GM18907 (cell line): ENCODE measurements around the gene CRYL1.
A peak's percentile ranks its signal among the peaks of the same experiment; 100 is the strongest.

ENCODE experiments used
- ATAC-seq: cut with Tn5 transposase; IDR thresholded peaks from one replicate; pipeline ENCODE4 v1.9.1; 2021; ENCODE audit warnings: mild to moderate bottlenecking, moderate library complexity; ENCODE audit not compliant: unreplicated experiment

The CRYL1 gene

DNA sequence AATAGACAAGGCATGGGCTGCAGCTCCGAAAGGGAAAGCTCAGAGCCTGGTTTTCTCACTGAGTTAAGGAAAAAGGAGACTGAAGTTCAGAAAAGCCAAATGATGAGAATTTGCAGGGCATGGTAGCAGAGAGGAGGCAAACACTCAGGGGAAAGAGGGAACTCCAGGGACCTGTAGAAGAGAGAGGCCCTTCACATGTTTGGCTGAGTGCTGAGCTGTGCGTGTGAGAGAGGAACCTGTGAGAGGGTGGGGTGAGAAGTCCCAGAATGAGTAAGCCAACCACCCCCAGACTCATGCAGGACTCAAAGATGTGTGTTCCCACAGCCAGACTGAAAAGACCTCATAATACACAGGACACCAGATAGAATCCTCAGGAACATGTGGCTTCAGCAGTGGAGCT lies 2.8 kb upstream of the CRYL1 start:
- peak; percentile 39 for ATAC-seq

DNA sequence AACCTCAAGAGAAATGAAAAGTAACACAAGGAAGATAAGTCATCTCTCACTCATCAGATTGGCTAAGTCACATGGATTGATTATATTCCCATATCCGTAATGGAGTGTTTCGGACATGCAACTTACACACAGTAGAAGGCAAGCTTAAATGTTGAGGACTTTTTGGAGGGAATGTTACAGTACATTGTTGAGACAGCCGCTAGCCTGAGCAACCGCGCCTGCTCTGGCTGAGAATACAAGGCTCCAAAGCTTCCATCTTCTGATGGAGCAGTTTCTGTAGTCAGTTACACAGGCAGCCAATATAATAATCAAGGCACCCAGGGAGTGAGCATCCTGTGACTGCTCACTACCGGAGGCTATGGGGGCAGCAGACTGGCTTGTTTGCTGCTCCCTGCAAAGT lies 1.0 kb upstream of the CRYL1 start:
- no peak for ATAC-seq

DNA sequence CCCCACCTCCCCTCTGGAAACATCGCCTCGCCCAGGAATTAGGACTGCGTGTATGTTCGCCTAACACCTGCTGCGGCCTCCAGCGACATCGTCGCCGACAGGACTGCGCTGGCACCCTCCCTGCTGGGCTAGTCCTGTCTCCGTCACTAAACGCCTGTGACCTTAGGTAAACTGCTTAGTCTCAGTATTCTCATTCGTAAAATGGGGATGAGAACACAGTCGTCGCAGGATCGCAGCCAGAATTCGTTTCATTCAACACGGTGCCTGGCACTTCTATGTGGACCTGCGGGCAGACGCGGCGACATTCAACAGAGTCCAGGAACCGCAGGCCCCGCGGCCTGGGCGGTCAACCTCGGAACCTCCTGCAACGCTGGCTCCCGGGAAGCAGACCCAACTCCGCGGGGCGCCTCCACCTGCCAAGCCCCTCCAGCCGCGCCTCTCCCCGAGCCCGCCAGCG lies 485 bp downstream of the CRYL1 start:
- ATAC-seq, result peak; percentile 29

- no peak for ATAC-seq
Observed at GRCh38 chr13:20521364-20522115, 4.1 kb downstream of the CRYL1 start.

- no peak for ATAC-seq
Observed at GRCh38 chr13:20519875-20520274, 5.8 kb downstream of the CRYL1 start.

DNA sequence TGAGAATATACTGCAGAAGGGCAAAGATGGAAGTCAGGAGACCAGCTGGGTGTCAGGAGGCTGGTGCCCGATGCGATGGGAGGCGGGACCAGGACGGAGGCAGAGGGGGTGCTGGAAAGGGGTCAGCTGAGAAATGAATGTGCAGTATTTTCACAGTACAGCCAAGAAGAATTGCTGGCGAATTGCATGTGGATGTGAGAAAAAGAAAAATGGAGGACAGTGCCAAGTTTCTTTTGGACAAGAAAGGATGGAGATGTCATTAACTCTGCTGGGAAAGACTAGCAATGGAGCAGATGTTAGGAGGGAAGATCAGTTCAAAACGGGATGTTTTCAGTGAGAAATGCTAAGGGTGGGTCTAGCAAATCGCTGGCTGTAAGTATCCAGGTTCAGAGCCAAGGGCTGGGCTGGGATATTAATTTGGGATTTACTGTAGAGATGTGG lies 7.0 kb downstream of the CRYL1 start:
- ATAC-seq, result no peak

- ATAC-seq, result no peak
Observed at GRCh38 chr13:20514866-20515265, 10.8 kb downstream of the CRYL1 start.

- no peak for ATAC-seq
Observed at GRCh38 chr13:20513466-20513995, 12.1 kb downstream of the CRYL1 start.

GRCh38 chr13:20512042-20512683 lies 13.5 kb downstream of the CRYL1 start:
- ATAC-seq, result no peak

GRCh38 chr13:20506696-20507095 lies 19.0 kb downstream of the CRYL1 start:
- ATAC-seq, result no peak

DNA sequence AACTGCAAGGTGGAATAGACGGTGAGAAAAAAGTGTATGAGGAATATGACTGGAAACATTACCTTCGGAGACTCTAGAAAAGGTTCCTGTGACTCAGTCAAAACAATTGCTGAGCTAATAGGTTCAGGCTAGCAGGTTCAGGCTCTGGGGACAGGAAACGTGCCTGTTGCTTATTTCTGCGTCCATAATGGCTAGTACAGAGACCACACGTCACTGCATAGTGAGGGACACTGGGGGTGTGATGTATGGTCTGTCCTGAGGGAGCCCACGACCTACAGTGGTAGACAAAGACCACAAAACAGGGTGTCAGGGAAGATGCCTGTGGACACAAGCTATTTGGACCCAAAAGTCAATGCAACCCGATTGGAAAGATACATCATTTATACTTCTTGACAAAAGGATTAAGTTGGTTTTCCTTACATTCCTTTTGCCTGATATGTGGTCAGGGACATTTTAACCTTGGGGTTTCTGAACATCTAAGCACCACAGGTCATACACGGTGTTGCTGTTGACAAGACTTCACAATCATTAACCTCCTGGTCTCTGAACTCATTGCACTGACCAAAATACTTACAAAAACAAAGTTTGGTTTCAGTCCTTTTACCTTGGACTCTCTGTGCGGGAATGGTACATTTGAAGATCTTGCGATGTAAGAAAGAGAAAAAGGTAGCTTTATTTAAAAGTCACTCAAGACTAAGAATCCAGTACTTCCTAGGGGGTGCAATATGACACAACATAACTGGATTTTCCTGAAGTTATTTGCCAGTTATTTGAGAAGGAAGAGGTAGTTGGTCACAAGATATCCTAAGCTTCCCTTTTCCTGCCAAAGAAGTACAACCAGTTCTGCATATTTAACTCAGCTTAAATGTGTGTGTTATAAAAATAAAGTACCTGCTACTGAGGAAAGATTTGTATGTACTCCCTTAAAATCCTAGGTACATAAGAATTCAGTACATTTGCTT lies 20.0 kb downstream of the CRYL1 start:
- ATAC-seq, result no peak

GRCh38 chr13:20503088-20504083 lies 22.3 kb downstream of the CRYL1 start:
- ATAC-seq, result no peak

DNA sequence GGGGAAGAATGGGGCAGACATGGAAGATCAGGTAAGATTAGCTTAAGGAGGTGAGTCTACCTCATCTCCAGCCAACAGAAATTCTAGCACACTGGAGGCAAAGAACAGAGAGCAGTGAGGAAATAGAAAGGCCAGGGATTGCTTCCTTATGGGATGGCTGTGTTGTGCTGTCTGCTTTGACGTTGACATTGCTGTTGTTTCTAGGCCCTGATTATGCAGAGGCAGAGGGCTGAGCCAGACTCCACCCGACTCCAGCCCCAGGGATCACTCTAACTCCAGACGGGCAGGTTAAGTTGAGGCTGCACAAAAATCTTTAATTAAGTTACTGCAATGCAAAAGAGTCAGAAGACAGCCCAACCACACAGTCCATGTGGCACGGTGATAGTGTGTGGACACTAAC lies 24.1 kb downstream of the CRYL1 start:
- no peak for ATAC-seq

- ATAC-seq, result no peak
Observed at GRCh38 chr13:20501120-20501519, 24.5 kb downstream of the CRYL1 start.

- no peak for ATAC-seq
Observed at GRCh38 chr13:20499986-20500385, 25.7 kb downstream of the CRYL1 start.

DNA sequence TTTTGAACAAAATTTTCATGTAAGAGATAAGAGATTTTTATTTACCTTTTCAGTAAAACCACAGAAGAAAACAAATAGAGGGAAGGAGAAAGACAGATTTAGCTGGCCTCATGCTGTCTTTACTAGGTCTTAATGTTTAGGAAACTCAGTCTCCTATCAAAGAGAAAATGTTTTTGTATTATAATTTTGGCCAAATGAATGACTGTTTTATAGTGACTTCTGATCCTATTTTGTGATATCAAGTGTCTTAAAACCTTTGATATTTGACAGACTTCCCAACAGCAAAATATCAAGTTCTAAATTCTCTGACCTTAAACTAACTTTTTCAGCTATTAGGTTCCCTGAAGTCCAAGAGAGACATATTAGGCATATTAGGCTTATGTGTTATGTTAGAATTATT lies 27.0 kb downstream of the CRYL1 start:
- no peak for ATAC-seq

- no peak for ATAC-seq
Observed at GRCh38 chr13:20498129-20498528, 27.5 kb downstream of the CRYL1 start.

DNA sequence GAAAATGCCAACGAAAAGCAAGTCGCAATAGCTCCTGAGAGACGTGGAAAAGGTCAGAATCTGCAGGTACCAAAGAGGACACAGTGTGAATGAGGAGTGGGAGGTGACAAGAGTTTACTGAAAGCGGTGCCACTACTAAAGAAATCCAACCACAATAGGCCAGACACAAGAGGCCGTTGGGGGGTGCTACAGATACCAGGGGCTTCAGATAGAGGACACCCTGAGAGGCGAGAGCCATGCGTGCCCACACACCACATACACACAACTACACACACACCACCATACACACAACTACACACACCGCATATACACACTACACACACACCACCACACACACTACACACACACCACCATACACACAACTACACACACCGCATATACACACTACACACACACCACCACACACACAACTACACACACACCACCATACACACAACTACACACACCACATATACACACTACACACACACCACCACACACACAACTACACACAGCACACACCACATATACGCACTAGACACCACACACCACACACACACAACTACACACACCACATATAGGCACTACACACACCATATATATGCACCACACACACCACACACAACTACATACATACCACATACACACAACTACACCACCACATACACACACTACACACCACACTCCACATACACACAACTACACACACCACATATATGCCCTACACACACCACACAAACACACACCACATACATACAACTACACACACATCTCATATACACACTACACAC lies 28.5 kb downstream of the CRYL1 start:
- no peak for ATAC-seq
